AG04450 (cell line): Measurements from ENCODE around the gene EIF4G3. TPM values are rescaled to one million over a fixed set of nuclear protein-coding genes. Genes with fewer than 3 reads are reported as not detected.

Experiments used
- CTCF ChIA-PET: fragments of 300-600, 350-600 bp; formaldehyde crosslinking; extraction: SDS; loops from one replicate; lab custom pipeline; 2022; ENCODE audit warnings: antibody characterized with exemption, inconsistent platforms; lab: Charles Lee
- POLR2A ChIA-PET: fragments of 350-600 bp; formaldehyde crosslinking; extraction: SDS; loops from one replicate; lab custom pipeline; 2021; ENCODE audit warnings: antibody characterized with exemption, inconsistent platforms; lab: Yijun Ruan, JAX
- DNase-seq: peaks from one replicate; pipeline ENCODE4 v3.0.0-alpha.2; 2011; ENCODE audit warnings: low read depth, low spot score
- H3K27ac ChIP-seq: one replicate; pipeline ENCODE4 v1.5.1; 2012; ENCODE audit warnings: low read depth, low read length, control low read depth
- H3K27me3 ChIP-seq: one replicate; pipeline ENCODE4 v1.6.0; 2012; ENCODE audit warnings: low read length; ENCODE audit not compliant: control insufficient read depth, insufficient read depth
- H3K4me3 ChIP-seq: 2 replicates; pipeline ENCODE4 v1.5.1; 2011; ENCODE audit warnings: mild to moderate bottlenecking, low read depth, low read length, control low read depth
- H3K9me3 ChIP-seq: 2 replicates; pipeline ENCODE4 v1.5.1; 2012; ENCODE audit warnings: low read length; ENCODE audit not compliant: control insufficient read depth, insufficient read depth
- CTCF ChIP-seq: IDR thresholded peaks from 2 replicates; pipeline ENCODE4 v1.5.1; 2011; ENCODE audit warnings: low read depth, low read length, control low read depth, inconsistent platforms
- polyA plus RNA-seq: library from polyadenylated mRNA; depleted of rRNA; stranded (reverse); fragments of >200 nt; gene quantifications from 2 replicates; pipeline ENCODE4 v1.2.3, GENCODE V29; 2011

The EIF4G3 gene
- polyA plus RNA-seq, 1 experiment: 74.9 TPM

GRCh38 chr1:20988943-20989342, 187.8 kb downstream of the EIF4G3 start:
- CTCF ChIA-PET: interaction anchor here (1.2 to 1.5 kb wide), 2 partner anchors 206 to 292 kb away, joined by 3 to 7 read pairs; no protein-coding TSS in a partner anchor
- Histone ChIP-seq H3K27ac (no peak overlapping the region), H3K9me3 (no peaks in the 10 kb centered on the region), H3K27me3 (no peaks in the 10 kb centered on the region), H3K4me3 (no peak overlapping the region)
- TF ChIP-seq CTCF: no peak
- POLR2A ChIA-PET: interaction anchor here (1.8 kb wide), 1 partner anchor 202 kb away, joined by 4 read pairs; the partner anchor contains the start of gene HP1BP3
- DNase-seq: no peak

- H3K4me3 ChIP-seq: no peak overlapping the region
- no peak for TF ChIP-seq CTCF
- no peak overlapping the region for H3K27ac ChIP-seq
- no peak for DNase-seq
- POLR2A ChIA-PET: interaction anchor here (1.8 kb wide), 1 partner anchor 201 kb away, joined by 4 read pairs; the partner anchor contains the start of gene HP1BP3
- H3K27me3 ChIP-seq: no peaks in the 10 kb centered on the region
- H3K9me3 ChIP-seq: no peaks in the 10 kb centered on the region
- CTCF ChIA-PET: interaction anchor here (1.2 to 1.5 kb wide), 2 partner anchors 207 to 291 kb away, joined by 3 to 7 read pairs; no protein-coding TSS in a partner anchor
Observed at GRCh38 chr1:20987831-20988825, 188.6 kb downstream of the EIF4G3 start.

GRCh38 chr1:20983297-20983889, 193.3 kb downstream of the EIF4G3 start:
- TF ChIP-seq CTCF: no peak
- no peak for DNase-seq
- Histone ChIP-seq H3K4me3 (no peak overlapping the region), H3K9me3 (no peaks in the 10 kb centered on the region), H3K27me3 (no peaks in the 10 kb centered on the region), H3K27ac (no peak overlapping the region)
- POLR2A ChIA-PET: no interaction called here
- CTCF ChIA-PET: no interaction called here

- POLR2A ChIA-PET: no interaction called here
- Histone ChIP-seq H3K27ac (no peak overlapping the region), H3K4me3 (no peak overlapping the region), H3K9me3 (no peaks in the 10 kb centered on the region), H3K27me3 (no peaks in the 10 kb centered on the region)
- no peak for DNase-seq
- CTCF ChIA-PET: interaction anchor here (0.5 to 3.0 kb wide), 4 partner anchors 15 to 213 kb away, joined by 3 to 20 read pairs (median 4); no protein-coding TSS in a partner anchor
- TF ChIP-seq CTCF: no peak
Observed at GRCh38 chr1:20982316-20982715, 194.4 kb downstream of the EIF4G3 start.
